GM23338 (cell line): Measurements from ENCODE around the gene IER3IP1. TPM values are rescaled to one million over a fixed set of nuclear protein-coding genes. Genes with fewer than 3 reads are reported as not detected.
A peak's percentile ranks its signal among the peaks of the same experiment; 100 is the strongest.

Experiments used
- ATAC-seq: fragments of 200-7000 bp; cut with Tn5 transposase; 3 replicates; pipeline ENCODE4 v1.9.1; 2020
- DNase-seq: peaks from one replicate; pipeline ENCODE4 v3.0.0-alpha.2; 2015; ENCODE audit warnings: low spot score
- H2AFZ ChIP-seq: fragments of 200-600 bp; sonication (generic); 2 replicates; pipeline ENCODE4 v1.8.0; 2016; ENCODE audit warnings: antibody characterized with exemption, mild to moderate bottlenecking, moderate library complexity
- H3F3A ChIP-seq: fragments of 200-600 bp; sonication (generic); replicated peaks from 2 replicates; pipeline ENCODE4 v1.8.0; 2017; ENCODE audit warnings: antibody characterized with exemption, mixed run types, low read depth
- H3K27ac ChIP-seq: fragments of 200-600 bp; sonication (generic); 2 replicates; pipeline ENCODE4 v1.6.1; 2016; ENCODE audit warnings: low read depth
- H3K27me3 ChIP-seq: fragments of 200-600 bp; sonication (generic); 2 replicates; pipeline ENCODE4 v1.8.0; 2016; ENCODE audit warnings: mild to moderate bottlenecking, mixed run types, moderate library complexity; ENCODE audit not compliant: insufficient read depth
- H3K36me3 ChIP-seq: fragments of 200-600 bp; sonication (generic); 2 replicates; pipeline ENCODE4 v1.8.0; 2016; ENCODE audit warnings: mild to moderate bottlenecking; ENCODE audit not compliant: insufficient read depth
- H3K4me1 ChIP-seq: fragments of 200-600 bp; sonication (generic); 2 replicates; pipeline ENCODE4 v1.8.0; 2016; ENCODE audit warnings: mild to moderate bottlenecking, moderate library complexity; ENCODE audit not compliant: insufficient read depth
- H3K4me2 ChIP-seq: fragments of 200-600 bp; sonication (generic); 2 replicates; pipeline ENCODE4 v1.7.1; 2017; ENCODE audit warnings: mixed run types
- H3K4me3 ChIP-seq: fragments of 200-600 bp; sonication (generic); 2 replicates; pipeline ENCODE4 v1.6.1; 2016; ENCODE audit warnings: mixed run types
- H3K79me2 ChIP-seq: fragments of 200-600 bp; sonication (generic); replicated peaks from 2 replicates; pipeline ENCODE4 v1.8.0; 2017; ENCODE audit warnings: mild to moderate bottlenecking; ENCODE audit not compliant: insufficient read depth
- H3K9me2 ChIP-seq: fragments of 200-600 bp; sonication (generic); 2 replicates; pipeline ENCODE4 v1.8.0; 2017; ENCODE audit not compliant: insufficient read depth
- H4K20me1 ChIP-seq: fragments of 200-600 bp; sonication (generic); replicated peaks from 2 replicates; pipeline ENCODE4 v1.8.0; 2017; ENCODE audit warnings: mild to moderate bottlenecking; ENCODE audit not compliant: insufficient read depth
- H3K27ac Mint-ChIP-seq: 2 replicates; pipeline ENCODE4 v1.8.0; 2020; ENCODE audit warnings: inconsistent platforms, mild to moderate bottlenecking, moderate library complexity, mixed read lengths
- H3K27me3 Mint-ChIP-seq: 3 replicates; pipeline ENCODE4 v1.8.0; 2022; ENCODE audit warnings: low read depth, mild to moderate bottlenecking, moderate library complexity, mixed read lengths, inconsistent platforms; ENCODE audit not compliant: insufficient read depth, poor library complexity
- H3K36me3 Mint-ChIP-seq: 3 replicates; pipeline ENCODE4 v1.8.0; 2021; ENCODE audit warnings: low read depth, mild to moderate bottlenecking, inconsistent platforms, moderate library complexity, mixed read lengths
- H3K4me1 Mint-ChIP-seq: 3 replicates; pipeline ENCODE4 v1.8.0; 2020; ENCODE audit warnings: mild to moderate bottlenecking, inconsistent platforms, mixed read lengths
- H3K4me3 Mint-ChIP-seq: 3 replicates; pipeline ENCODE4 v1.8.0; 2021; ENCODE audit warnings: moderate library complexity, mild to moderate bottlenecking, inconsistent platforms, mixed read lengths
- H3K9me3 Mint-ChIP-seq: 3 replicates; pipeline ENCODE4 v1.8.0; 2020; ENCODE audit warnings: moderate library complexity, mild to moderate bottlenecking, inconsistent platforms, mixed read lengths
- EZH2 ChIP-seq: fragments of 200-600 bp; sonication (generic); IDR thresholded peaks from one replicate; pipeline ENCODE4 v1.8.0; 2017; ENCODE audit warnings: antibody characterized with exemption, mild to moderate bottlenecking, low read depth; ENCODE audit not compliant: unreplicated experiment
- NANOG ChIP-seq: IDR thresholded peaks from 2 replicates; pipeline ENCODE4 v1.6.1; 2016; ENCODE audit warnings: antibody characterized with exemption, borderline replicate concordance
- POLR2AphosphoS5 ChIP-seq: IDR thresholded peaks from 2 replicates; pipeline ENCODE4 v1.6.1; 2016; ENCODE audit warnings: antibody characterized with exemption, low read depth
- STAT1 ChIP-seq: IDR thresholded peaks from one replicate; pipeline ENCODE4 v1.6.1; 2016; ENCODE audit warnings: antibody characterized with exemption; ENCODE audit not compliant: unreplicated experiment
- ZNF114 ChIP-seq: fragments of 250-450 bp; sonication (Bioruptor Pico); IDR thresholded peaks from 2 replicates; pipeline ENCODE4 v1.5.0; 2020; ENCODE audit warnings: mild to moderate bottlenecking, moderate library complexity
- polyA plus RNA-seq: library from polyadenylated mRNA; unstranded; fragments of >200 nt; fragmentation: Nextera tagmentation; extraction: Ambion mirVana; gene quantifications from 2 replicates; pipeline ENCODE4 v1.2.1, GENCODE V29; 2016
- total RNA-seq: library from RNA; depleted of rRNA; stranded (reverse); fragments of >200 nt; shearing (Covaris generic); gene quantifications from 2 replicates; pipeline ENCODE4 v1.2.3, GENCODE V29; 2014
- TF ChIP-seq, protein P1 (sequence below): fragments of 250-450 bp; sonication (Bioruptor Pico); IDR thresholded peaks from 2 replicates; pipeline ENCODE4 v1.5.0; 2020; ENCODE audit warnings: mild to moderate bottlenecking, moderate library complexity
- TF ChIP-seq, protein P2 (sequence below), 2 experiments: fragments of 200-600 bp in 1 of 2; sonication (generic) in 1 of 2; conservative IDR thresholded peaks; 2 replicates each; pipeline versions ENCODE4 v1.5.1 to v1.6.1; 2016 to 2017; ENCODE audit warnings: antibody characterized with exemption in 2 of 2, low read depth in 2 of 2, mild to moderate bottlenecking in 2 of 2, moderate library complexity in 1 of 2

The IER3IP1 gene
- total and polyA plus RNA-seq, 2 experiments from 2014 or later = 12.2 to 24.0 TPM

DNA sequence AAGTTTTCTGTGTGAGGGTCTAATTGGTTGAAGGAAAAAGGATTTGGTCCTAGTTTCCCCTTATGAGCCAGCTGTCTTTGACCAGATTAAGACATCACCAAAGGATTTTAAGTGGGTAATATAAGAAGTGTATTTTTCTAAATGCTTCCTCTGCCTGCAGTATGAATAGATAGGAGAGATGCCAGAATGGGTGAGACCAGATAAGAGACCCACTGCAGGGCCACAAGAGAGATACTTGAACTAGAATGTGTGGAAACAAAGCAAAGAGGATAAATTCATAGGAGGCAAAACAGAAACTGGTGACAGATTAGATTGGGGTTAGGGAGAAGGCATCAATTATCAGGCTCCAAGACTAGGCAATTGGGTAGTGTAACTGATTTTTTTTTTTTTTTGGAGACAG, 24.7 kb downstream of the IER3IP1 start (continued):
- TF ChIP-seq, protein P1, sequence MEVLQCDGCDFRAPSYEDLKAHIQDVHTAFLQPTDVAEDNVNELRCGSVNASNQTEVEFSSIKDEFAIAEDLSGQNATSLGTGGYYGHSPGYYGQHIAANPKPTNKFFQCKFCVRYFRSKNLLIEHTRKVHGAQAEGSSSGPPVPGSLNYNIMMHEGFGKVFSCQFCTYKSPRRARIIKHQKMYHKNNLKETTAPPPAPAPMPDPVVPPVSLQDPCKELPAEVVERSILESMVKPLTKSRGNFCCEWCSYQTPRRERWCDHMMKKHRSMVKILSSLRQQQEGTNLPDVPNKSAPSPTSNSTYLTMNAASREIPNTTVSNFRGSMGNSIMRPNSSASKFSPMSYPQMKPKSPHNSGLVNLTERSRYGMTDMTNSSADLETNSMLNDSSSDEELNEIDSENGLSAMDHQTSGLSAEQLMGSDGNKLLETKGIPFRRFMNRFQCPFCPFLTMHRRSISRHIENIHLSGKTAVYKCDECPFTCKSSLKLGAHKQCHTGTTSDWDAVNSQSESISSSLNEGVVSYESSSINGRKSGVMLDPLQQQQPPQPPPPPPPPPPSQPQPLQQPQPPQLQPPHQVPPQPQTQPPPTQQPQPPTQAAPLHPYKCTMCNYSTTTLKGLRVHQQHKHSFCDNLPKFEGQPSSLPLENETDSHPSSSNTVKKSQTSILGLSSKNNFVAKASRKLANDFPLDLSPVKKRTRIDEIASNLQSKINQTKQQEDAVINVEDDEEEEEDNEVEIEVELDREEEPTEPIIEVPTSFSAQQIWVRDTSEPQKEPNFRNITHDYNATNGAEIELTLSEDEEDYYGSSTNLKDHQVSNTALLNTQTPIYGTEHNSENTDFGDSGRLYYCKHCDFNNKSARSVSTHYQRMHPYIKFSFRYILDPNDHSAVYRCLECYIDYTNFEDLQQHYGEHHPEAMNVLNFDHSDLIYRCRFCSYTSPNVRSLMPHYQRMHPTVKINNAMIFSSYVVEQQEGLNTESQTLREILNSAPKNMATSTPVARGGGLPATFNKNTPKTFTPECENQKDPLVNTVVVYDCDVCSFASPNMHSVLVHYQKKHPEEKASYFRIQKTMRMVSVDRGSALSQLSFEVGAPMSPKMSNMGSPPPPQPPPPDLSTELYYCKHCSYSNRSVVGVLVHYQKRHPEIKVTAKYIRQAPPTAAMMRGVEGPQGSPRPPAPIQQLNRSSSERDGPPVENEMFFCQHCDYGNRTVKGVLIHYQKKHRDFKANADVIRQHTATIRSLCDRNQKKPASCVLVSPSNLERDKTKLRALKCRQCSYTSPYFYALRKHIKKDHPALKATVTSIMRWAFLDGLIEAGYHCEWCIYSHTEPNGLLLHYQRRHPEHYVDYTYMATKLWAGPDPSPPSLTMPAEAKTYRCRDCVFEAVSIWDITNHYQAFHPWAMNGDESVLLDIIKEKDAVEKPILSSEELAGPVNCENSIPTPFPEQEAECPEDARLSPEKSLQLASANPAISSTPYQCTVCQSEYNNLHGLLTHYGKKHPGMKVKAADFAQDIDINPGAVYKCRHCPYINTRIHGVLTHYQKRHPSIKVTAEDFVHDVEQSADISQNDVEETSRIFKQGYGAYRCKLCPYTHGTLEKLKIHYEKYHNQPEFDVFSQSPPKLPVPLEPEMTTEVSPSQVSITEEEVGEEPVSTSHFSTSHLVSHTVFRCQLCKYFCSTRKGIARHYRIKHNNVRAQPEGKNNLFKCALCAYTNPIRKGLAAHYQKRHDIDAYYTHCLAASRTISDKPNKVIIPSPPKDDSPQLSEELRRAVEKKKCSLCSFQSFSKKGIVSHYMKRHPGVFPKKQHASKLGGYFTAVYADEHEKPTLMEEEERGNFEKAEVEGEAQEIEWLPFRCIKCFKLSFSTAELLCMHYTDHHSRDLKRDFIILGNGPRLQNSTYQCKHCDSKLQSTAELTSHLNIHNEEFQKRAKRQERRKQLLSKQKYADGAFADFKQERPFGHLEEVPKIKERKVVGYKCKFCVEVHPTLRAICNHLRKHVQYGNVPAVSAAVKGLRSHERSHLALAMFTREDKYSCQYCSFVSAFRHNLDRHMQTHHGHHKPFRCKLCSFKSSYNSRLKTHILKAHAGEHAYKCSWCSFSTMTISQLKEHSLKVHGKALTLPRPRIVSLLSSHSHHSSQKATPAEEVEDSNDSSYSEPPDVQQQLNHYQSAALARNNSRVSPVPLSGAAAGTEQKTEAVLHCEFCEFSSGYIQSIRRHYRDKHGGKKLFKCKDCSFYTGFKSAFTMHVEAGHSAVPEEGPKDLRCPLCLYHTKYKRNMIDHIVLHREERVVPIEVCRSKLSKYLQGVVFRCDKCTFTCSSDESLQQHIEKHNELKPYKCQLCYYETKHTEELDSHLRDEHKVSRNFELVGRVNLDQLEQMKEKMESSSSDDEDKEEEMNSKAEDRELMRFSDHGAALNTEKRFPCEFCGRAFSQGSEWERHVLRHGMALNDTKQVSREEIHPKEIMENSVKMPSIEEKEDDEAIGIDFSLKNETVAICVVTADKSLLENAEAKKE (CRISPR knock-in tag) = no peak
- TF ChIP-seq EZH2 = no peak
- no peak for TF ChIP-seq ZNF114
- no peak for TF ChIP-seq NANOG

DNA sequence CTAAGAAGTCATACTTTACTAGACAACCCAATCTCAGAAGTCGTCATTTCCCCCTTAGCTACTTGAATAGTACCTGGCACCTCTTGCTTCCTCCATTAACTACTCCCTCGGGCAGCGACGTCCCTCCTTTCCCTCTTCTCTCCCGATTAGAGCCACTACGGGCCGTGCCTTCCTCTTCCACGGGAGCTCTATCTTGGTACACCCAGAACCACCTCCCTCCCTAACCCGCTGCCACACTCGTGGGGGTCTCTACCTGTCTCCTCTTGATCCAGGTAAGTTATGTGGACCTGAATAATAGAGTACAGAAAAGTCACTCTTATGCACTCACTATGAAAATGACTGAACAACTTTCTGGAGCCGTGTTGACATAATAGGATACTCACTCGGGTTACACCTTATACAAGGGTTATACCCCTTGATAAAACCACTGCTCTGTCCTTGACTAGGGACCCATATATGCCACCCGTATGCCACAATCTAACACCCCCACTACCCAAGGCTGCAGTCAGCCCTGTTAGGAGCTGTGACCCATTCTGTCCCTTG, 25.3 kb downstream of the IER3IP1 start:
- peaks cover 4% of the 10 kb centered on the region; the same call in 1 of the 3 replicates for H3K36me3 Mint-ChIP-seq
- no peaks in the 10 kb centered on the region for H3K9me2 ChIP-seq
- peaks cover 7% of the 10 kb centered on the region; the same call in 1 of the 2 replicates for H3K36me3 ChIP-seq
- H4K20me1 ChIP-seq = 0 out of 2 replicates have a peak, but pooled peaks cover 6% of the 10 kb centered on the region
- H3F3A ChIP-seq = peaks cover 6% of the 10 kb centered on the region; the same call in 1 of the 2 replicates
- peak; percentile 23 for DNase-seq
- H3K4me3 ChIP-seq = peak overlapping the region; percentile 77
- H3K27me3 ChIP-seq = no peaks in the 10 kb centered on the region
- H3K4me3 Mint-ChIP-seq = peak overlapping the region; percentile 93
- peak overlapping the region; percentile 90 for H3K27ac Mint-ChIP-seq
- H3K27ac ChIP-seq = peak overlapping the region; percentile 92
- peak overlapping the region; percentile 97 for H2AFZ ChIP-seq
- peaks cover 2% of the 10 kb centered on the region; the same call in 1 of the 3 replicates for H3K9me3 Mint-ChIP-seq
- peak overlapping the region; percentile 92 for H3K4me2 ChIP-seq
- peaks cover 8% of the 10 kb centered on the region for H3K27me3 Mint-ChIP-seq
- peaks cover 7% of the 10 kb centered on the region for H3K4me1 ChIP-seq
- ATAC-seq = peak; percentile 6; the same call in 2 of the 3 replicates
- H3K4me1 Mint-ChIP-seq = peaks cover 20% of the 10 kb centered on the region
- H3K79me2 ChIP-seq = peaks cover 39% of the 10 kb centered on the region
- TF ChIP-seq POLR2AphosphoS5 = no peak
- no peak for TF ChIP-seq ZNF114
- TF ChIP-seq, protein P1 (CRISPR knock-in tag) = no peak
- no peak for TF ChIP-seq STAT1
- TF ChIP-seq, protein P2, sequence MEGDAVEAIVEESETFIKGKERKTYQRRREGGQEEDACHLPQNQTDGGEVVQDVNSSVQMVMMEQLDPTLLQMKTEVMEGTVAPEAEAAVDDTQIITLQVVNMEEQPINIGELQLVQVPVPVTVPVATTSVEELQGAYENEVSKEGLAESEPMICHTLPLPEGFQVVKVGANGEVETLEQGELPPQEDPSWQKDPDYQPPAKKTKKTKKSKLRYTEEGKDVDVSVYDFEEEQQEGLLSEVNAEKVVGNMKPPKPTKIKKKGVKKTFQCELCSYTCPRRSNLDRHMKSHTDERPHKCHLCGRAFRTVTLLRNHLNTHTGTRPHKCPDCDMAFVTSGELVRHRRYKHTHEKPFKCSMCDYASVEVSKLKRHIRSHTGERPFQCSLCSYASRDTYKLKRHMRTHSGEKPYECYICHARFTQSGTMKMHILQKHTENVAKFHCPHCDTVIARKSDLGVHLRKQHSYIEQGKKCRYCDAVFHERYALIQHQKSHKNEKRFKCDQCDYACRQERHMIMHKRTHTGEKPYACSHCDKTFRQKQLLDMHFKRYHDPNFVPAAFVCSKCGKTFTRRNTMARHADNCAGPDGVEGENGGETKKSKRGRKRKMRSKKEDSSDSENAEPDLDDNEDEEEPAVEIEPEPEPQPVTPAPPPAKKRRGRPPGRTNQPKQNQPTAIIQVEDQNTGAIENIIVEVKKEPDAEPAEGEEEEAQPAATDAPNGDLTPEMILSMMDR (conservative IDR thresholded peaks at IDR 0.05; ENCODE audit: low read depth in 2 of 2) = no peak
- TF ChIP-seq NANOG = no peak
